ENCODE data around the gene RPS2.
A peak's percentile ranks its signal among the peaks of the same experiment; 100 is the strongest.

Gene RPS2

GRCh38 chr16:1998852-1999801 lies 34.5 kb upstream of the RPS2 start:
- DNase-seq (ENCODE audit: low spot score): no peak

- no peak for DNase-seq (ENCODE audit: low spot score)
These were observed 33.8 kb upstream of the RPS2 start for GRCh38 chr16:1998360-1998835.

GRCh38 chr16:1997494-1998359 lies 33.1 kb upstream of the RPS2 start:
- DNase-seq (ENCODE audit: low spot score): no peak

GRCh38 chr16:1993731-1994131 lies 29.1 kb upstream of the RPS2 start:
- no peak for DNase-seq (ENCODE audit: low spot score)

- DNase-seq (ENCODE audit: low spot score): no peak
These were observed 28.2 kb upstream of the RPS2 start for GRCh38 chr16:1992704-1993317.

GRCh38 chr16:1991948-1992703 lies 27.5 kb upstream of the RPS2 start:
- peak; percentile 66 for DNase-seq (ENCODE audit: low spot score)

- DNase-seq (ENCODE audit: low spot score): no peak
These were observed 26.9 kb upstream of the RPS2 start for GRCh38 chr16:1991588-1991947.

- no peak for DNase-seq (ENCODE audit: low spot score)
These were observed 26.5 kb upstream of the RPS2 start for GRCh38 chr16:1991135-1991551.

- peak; percentile 49 for DNase-seq (ENCODE audit: low spot score)
These were observed 25.9 kb upstream of the RPS2 start for GRCh38 chr16:1990351-1991134.

GRCh38 chr16:1990101-1990350 lies 25.4 kb upstream of the RPS2 start:
- DNase-seq (ENCODE audit: low spot score): no peak

GRCh38 chr16:1989209-1990100 lies 24.8 kb upstream of the RPS2 start, which contains the start of gene SYNGR3:
Gene SYNGR3, plus strand, starts transcription at chr16:1989970. Its CDS starts 133 bp downstream, at chr16:1990103.
- no peak for DNase-seq (ENCODE audit: low spot score)

- no peak for DNase-seq (ENCODE audit: low spot score)
These were observed 22.6 kb upstream of the RPS2 start for GRCh38 chr16:1987198-1987597.

GRCh38 chr16:1985466-1986150 lies 21.0 kb upstream of the RPS2 start:
- DNase-seq (ENCODE audit: low spot score): no peak

- DNase-seq (ENCODE audit: low spot score): no peak
These were observed 20.0 kb upstream of the RPS2 start for GRCh38 chr16:1984347-1985225.

- DNase-seq (ENCODE audit: low spot score): peak; percentile 85
These were observed 19.1 kb upstream of the RPS2 start, which contains the start of gene GFER for GRCh38 chr16:1983544-1984346. Gene GFER, plus strand, starts transcription at chr16:1984193. Its CDS starts 26 bp downstream, at chr16:1984219.

- no peak for DNase-seq (ENCODE audit: low spot score)
These were observed 18.4 kb upstream of the RPS2 start for GRCh38 chr16:1982991-1983543.

GRCh38 chr16:1982013-1982433 lies 17.4 kb upstream of the RPS2 start:
- no peak for DNase-seq (ENCODE audit: low spot score)

Measured in cerebellar cortex (tissue), 1 donor.